Measurements from ENCODE around the gene TCERG1L. TPM values are rescaled to one million over a fixed set of nuclear protein-coding genes. Genes with fewer than 3 reads are reported as not detected.
"Not testable (repeated sequence)": the region's sequence is repeated elsewhere in the genome, so short reads cannot be mapped to it uniquely, and the experiment has no call there.

Gene TCERG1L, protein sequence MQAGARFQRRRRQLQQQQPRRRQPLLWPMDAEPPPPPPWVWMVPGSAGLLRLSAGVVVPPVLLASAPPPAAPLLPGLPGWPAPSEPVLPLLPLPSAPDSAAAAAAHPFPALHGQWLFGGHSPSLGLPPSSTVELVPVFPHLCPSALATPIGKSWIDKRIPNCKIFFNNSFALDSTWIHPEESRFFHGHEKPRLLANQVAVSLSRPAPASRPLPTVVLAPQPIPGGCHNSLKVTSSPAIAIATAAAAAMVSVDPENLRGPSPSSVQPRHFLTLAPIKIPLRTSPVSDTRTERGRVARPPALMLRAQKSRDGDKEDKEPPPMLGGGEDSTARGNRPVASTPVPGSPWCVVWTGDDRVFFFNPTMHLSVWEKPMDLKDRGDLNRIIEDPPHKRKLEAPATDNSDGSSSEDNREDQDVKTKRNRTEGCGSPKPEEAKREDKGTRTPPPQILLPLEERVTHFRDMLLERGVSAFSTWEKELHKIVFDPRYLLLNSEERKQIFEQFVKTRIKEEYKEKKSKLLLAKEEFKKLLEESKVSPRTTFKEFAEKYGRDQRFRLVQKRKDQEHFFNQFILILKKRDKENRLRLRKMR
- not detected for polyA plus RNA-seq (2013, experiment 1 of 2; ENCODE audit: insufficient read length)
- not detected for polyA plus RNA-seq (2013, experiment 2 of 2; ENCODE audit: insufficient read length)

DNA sequence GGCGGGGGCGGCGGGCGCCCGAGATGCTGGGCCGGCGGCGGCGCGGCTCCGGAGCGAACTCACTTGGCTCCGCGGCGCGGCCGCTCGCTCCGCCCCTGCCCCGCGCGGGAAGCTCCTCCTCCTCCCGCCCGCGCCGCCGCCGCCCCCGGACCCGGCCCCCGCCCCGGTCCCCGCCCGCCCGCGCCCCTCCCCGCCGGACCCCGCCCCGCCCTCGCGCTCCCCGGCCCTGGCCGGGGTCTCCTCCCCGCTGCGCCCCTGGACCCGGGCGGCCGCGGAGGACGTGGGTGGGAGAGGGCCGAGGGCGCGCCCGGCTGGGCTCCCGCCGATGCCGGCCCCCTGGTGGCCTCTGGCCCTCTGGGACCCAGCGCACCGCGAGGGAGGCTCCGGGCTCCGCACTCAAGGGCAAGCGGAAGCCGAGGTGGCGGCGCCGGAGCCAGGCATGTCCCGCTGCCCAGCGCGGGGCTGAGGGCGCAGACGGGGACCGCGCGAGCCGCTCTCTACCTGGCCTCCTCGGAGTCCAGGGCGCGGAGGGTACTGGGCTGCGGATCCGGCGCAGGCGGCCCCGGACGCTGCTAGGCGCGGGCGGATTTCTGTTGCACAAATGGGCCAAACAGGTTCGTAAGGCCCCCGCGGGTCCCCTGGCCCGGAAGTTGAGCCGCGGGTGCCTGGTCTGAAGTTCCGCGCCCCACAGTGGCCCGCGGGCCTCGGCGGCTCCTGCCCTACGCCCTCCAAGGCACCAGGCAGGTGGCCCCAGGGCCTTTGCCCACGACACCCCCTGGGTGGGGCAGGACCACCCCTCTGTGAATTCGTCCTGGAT, at the start of gene TCERG1L:
TCERG1L (minus strand) TSS at position 61 of the 817 bp plus-strand sequence. CDS start 86 bp downstream, outside the sequence.
- no peak for DNase-seq

DNA sequence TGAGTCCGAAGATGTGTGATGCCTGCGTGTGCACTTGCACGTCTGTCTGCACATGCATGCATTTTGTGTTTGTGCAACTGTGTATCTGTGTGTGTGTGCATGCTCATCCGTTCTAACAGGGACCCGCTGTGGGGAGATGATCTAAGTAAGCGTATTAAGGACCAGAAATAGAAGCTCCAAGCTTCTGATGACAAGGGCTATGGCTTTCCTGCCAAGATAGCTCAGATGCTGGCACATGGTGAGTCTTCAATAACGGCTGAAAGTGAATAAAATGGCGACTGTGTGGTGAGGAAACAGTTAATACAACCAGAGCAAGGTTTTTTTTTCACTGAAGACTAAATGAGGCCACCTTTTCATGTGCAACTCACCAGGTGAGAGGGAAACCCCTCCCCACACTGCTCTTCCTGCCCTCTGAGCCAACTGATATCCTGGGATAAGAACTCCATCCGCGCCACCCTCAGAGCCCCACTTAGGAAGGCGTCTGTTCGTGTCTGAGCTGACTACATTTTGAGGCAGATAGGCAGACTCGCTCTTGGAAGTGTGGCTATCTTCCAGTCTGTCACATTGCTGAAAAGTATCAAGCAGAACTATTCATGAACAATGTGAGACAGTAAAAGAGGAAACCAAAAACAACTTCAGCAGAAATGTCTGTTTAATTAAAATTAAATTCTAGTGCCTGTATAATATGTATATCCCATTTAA, 47.4 kb upstream of the TCERG1L start:
- no peak for DNase-seq

DNA sequence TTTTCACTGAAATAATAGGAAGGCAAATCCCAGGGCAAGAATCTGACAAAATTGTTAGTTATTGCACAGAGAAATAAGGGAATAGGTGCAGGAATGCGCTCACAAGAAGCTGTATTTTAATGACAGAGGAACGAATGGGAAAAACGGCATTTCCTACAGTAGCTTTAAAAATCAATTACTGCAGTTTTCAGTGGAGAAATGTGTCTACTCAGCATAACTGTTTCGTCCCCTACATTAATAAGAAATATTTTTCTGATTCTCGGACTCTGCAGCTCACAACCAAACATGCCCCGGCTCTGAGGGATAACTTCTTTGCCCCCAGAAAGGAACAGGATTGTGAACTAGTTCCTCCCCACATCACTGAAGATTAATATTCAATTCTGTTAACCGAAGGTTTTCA, 44.9 kb upstream of the TCERG1L start:
- DNase-seq, result no peak

DNA sequence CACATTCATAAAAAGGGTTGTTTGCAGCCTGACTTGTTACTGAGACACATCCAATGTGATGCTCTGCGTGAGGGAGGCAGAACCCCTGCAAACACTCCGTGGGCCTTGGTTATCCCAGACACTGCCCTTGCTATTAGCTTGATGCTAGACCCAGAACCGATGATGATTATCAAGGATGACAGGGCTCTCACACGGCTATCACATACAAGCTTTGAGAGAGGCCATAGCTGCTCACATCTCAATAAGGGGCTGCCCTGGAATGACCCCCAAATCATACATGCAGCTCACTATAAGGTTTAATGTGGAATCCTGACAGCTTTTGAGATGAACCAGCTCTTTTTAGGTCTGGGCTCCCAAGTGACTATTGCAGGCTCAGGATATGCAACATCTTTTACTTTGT, 44.4 kb upstream of the TCERG1L start:
- no peak for DNase-seq

DNA sequence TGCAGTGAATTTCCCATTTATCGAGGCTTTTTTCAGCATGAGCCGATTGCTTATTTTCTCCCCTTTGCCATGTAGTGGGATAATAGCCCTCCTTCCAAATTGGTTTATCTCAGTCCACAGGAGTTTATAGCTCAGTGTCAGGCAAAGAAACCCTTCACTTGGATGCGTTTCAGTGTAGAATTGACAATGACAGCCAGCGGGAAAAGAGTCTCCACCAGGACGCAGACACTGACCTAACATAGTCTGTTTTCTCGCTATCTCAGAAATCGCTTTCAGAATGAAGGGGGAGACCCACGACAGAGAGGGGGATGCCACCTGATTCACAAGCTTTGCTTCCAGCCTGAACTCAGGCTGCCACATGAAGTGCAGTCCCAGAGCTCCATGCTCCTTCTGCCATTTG, 43.5 kb upstream of the TCERG1L start:
- DNase-seq, result no peak

DNA sequence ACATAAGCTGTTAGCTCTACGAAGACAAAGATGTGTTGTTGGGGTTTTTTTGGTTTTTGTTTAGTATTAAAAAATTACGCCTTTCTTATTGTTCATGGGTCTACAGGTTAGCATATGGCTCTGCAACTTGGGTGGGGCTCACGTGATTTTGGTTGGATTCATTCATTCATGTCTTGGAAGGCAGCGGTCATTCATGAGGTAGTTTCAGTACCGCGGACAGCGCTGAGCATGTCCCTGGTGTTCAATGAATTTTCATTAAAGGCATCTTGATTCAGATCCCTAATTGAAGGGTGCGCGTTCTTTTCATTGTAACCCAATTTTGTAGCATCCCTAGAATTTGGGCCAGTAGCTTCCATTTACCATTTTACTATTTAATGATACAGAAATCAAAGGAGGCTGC, 42.9 kb upstream of the TCERG1L start:
- peak; percentile 1 for DNase-seq

DNA sequence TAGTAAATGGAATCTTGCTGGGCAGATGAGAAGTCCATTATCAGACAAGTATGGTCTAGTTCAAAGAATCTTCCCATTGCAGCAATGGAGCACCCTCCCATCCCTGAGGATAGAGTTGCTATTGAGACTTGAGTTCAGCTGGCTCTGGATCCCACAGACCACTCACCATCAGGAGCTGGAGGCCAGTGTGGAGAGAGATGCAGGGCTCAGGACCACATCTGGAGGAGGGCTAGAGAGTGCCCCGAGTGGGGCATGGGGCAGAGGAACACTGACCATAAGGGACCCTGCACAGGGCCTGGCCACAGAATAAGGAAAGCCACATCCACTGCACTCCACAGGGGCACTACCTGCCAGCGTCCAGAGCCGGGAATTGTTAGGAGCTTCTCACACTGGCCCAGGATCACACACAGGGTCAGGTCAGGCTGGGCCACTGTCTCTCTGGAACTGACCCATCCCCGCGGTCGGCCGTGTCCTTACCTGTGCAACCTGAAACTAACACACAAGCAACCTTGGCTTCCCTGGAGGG, 41.3 kb upstream of the TCERG1L start:
- no peak for DNase-seq

DNA sequence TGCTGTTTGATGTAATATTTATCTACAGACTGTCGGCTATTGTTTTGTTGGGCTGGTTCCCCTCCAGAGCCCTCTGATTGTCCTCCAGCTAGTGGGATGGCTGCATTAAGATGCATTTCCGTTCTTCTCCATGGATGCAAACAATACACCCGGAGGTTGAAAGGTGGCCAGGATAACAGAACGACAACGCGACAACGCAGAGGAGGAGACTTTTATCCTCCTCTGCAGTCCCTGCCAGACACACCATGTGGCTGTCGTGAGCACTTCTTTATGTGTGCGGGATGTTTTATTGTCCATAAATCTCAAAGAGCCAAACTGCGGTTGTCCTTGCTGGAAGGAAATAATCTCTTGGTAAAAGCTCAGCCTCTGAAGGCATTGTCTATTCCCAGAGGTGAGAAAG, 39.1 kb upstream of the TCERG1L start:
- no peak for DNase-seq

DNA sequence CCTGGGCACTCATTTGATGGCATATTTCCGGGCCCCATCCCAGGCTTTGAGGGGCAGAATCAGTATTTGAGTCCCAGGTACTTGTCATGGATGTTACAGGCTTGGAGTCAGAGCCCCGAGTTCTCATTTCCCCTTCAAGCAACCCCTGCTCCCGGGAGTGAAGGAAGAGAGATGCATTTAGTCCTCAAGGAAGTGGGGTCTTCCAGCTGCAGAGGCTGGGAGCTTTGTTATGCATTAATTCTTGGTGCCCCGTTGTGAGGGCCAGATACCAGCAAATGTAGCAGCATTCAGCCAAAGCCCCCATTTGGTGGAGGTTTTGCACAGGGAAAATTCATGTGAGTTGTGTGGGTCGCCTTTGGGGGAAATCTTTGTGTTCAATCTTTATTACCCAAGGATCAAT, 38.7 kb upstream of the TCERG1L start:
- DNase-seq, result no peak

DNA sequence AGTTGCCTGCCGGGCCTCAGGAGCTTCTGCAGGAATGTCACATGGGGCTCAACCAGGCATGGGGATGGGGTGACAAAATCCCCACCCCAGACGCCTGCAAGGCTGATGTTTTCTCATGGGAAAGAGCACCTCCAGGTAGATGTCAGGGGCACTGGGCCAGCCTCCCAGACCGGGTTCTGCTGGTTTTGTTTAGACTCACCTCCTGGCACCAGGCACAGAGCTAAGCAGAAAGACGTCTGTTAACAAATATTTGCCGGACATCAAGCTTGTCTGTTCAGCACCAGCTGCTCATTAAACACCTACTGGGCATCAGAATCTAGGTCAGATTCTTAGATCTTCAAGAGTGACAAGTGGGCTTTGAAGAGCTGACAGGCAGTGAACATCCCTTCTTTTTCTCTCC, 34.9 kb upstream of the TCERG1L start:
- DNase-seq, result no peak

DNA sequence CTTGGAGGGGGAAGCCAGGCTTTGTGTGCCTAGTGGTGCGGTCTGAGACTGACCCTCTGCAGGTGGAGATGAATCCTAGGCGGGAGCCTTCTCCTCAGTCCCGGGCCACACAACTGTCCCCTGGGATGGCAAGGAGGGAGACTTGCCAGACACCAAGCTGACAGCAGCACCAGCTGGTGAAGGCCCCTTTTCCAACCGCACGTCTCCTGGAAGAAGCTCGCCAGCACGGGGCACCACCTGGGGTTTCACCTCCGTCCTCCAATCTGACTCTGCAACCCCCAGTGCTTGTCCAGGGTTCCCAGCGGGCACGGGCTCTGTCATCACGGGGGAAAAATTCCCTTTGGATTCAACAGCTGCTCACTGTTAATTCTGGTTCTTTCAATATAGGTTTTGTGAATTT, 34.2 kb upstream of the TCERG1L start:
- no peak for DNase-seq

DNA sequence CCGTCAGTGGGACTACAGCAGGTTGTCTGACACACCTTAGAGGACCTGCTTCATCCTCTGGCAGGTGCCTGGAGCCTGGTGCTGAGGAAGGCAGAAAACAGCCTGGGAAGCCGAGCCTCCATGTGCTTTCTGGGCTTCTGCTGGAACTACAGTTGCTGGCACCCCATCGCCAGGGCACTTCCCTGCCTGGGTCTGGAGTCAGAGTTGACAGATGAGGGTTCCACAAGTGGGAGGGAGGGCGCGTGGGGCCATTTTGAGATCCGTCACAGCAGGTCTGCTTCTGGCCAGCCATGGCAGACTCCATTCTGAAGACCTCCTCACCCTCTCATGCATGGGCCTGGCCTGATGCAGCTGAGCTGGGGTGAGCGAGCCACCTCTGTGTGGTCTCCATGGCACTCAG, 33.2 kb upstream of the TCERG1L start:
- no peak for DNase-seq

DNA sequence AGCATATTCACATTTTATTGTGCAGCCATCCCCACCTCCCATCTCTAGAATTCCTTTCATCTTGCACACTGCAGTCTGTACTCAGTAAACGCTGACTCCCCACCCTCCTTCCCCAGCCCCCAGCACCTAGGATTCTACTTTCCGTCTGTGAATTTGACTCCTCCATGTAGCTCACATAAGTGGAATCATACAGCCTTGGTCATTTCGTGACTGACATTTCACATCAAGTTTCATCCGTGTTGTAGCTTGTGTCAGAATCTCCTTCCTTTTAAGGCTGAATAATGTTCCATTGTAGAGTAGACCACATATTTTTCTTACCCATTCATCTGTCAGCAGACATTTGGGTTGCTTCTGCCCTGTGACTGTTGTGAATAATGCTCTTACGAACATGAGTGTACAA, 26.2 kb upstream of the TCERG1L start:
- DNase-seq, result no peak

DNA sequence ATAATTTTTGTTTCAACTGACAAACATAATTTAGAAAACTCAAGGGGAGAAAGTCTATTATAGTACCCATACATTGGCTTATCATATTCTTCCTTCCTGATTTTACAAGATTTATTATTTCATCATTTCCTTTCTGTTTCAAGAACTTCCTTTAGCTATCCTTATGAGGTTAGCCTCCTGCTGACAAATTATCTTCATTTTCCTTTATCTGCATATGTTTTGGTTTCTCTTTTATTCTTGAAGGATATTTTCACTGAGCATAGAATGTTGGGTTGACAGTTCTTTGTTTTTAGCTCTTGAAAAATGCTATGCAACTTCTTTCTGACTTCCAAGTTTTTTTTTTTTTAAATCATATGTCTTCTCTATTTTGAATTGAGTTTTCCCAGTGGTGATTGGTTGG, 21.3 kb upstream of the TCERG1L start:
- no peak for DNase-seq

DNA sequence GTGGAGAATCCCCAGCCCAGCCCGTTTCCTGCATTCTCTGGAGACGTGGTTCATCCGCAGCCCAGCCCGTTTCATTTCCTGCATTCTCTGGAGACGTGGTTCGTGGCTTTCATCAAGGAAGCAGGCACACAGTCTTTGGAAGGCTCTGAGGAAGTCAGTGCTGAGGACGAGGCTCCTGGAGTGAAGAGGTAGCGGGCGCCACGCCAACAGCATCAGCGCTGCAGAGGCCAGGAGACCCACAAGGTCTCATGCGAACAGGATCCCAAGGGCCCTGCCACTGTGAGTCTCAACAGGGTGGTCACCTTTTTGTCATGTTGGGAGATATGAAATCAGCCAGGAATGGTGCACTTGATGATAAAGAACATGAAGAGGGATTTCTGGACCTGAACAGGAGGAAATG, 12.4 kb upstream of the TCERG1L start:
- no peak for DNase-seq

DNA sequence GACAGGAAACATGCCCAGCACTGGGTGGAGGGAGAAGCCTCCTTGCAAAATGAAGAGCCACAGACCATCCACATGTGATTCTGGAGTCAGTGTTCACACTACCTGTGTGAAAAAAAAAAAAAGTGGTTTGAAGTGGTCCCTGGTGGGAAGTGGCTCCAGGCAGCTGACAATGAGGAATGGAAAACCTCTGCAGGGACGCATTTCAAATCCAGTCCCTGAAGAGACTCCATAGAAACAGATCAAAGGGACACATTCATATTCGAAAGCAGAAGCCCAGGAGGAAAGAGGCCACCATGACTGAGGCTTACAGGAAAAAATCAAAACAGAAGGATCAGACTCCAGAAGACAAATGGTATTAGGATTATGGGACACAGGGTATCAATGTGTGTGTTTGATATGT, 11.5 kb upstream of the TCERG1L start:
- DNase-seq, result no peak

DNA sequence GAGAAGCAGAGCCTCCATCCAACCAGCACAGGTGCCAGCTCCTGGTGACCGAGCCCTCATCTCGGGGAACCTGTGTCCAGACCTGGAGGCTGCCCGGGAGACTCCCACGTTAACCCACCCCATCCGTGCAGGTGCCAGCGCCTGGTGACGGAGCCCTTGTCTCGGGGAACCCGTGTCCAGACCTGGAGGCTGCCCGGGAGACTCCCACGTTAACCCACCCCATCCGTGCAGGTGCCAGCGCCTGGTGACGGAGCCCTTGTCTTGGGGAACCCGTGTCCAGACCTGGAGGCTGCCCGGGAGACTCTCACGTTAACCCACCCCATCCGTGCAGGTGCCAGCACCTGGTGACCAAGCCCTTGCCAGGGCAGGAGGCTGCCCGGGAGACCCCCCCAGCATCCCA, 11.1 kb upstream of the TCERG1L start:
- not testable (repeated sequence) for DNase-seq

DNA sequence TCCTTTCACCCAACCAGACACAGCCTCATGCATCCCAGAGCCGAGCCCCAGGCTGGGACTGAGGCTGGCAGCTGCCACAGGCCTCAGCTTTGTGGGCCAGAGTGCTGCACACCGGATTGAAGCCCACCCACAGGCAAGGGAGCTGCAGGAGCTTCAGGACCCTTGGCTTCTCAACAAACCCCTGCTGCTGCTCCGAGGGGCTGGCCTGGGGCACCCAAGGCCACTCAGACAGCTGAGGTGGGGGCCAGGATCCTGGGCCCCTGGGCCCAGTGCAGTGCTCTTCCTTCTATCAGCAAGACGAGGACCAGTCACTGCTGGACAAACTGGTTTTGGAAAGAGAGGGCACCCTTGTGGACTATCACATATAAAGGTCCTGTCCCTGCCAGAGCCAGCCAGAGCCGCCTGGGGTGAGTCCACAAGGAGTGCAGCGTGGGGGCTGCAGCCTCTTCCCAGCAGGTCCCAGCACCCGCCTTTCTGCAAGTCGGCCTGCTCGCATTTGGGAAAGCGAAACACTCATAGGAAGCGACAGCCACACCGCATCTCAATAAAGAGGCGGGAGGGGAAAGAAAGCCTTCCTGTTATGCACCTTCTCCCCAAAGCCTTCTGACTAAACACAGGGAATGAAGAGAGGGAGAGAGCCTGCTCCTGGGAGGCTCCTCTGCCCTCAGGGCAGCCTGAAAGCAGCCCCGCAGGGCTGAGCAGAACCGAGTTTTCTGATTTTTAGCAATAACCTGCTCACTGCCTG, 9.5 kb upstream of the TCERG1L start:
- DNase-seq, result no peak

DNA sequence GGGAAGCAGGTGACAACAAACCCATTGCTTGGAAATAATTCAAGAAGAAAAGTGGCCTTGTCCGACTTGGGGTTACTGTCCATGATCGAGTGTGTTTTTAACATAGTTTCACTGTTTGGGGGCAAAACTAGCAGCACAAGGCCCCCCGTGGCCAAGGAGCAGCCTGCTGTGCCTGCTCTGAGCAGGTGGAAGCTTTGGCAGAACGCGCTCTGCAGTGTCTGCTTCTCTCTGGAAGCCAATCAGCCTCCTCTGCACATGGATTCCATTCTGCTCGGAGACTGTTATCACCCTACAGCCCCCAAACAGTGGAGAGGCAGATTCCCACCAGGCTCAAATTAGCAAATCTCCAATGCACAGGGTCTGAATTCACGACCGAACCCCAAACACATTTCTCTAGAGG, 7.3 kb upstream of the TCERG1L start:
- no peak for DNase-seq

DNA sequence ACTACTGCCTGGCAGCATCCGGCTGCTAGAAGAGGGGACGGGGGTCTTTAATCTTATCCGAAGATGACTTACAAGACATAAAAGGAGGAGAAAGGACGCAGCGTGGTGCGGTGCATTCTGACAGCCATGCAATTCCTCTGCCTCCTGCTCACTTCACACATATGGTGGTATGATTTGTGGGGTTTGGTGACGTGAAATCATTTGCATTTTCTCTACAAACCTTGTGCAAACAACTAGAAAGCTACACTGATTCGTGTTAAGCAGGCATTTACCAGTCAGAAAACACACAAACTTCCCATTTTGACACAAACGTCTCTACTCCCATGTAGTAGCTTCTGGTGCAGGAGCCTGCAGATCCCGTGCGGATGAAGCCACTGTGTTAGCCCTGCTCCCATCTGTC, 6.8 kb upstream of the TCERG1L start:
- DNase-seq, result no peak

DNA sequence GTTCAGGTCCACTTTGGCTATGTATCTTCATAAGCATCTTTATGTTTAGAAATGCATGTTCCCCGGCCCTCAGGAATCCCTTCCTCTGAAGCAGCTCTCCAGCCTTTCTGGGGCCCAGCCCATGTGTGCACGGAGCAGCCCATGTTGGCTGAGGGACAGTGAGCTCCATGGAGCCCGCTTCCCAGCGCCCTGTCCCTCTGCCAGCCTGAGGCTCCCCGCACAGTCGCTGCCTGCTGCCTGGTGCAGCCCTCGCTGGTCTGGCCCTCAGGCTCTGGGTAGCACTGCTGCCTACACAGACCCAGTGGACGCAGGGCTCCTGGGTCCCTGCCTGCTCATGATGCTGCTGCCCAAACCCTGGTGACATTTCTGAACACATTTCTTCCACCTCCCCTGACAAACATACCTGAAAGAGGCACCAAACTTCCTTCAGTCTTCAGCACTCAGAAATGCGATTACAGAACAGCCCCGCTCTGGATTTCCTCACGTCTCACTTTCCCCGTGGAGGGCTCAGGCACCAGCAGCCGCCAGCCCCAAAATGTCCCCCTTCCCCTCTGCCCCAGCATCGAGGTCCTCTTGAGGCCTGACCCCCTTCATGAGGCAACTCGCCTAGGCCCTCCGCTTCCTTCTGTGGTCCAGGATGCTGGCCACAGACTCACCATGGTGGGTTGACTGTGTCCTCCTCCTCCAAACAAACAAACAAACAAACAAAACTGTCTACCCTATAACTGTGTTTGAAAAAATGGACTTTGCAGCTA, 5.0 kb upstream of the TCERG1L start:
- DNase-seq, result no peak

Measured in fibroblast of skin of back (primary cell).